Epithelial cell of esophagus (primary cell): ENCODE data around the gene C17orf107.

ENCODE experiments used
- DNase-seq: peaks from one replicate; pipeline ENCODE4 v3.0.0; 2010; ENCODE audit warnings: low read depth
- H3K4me3 ChIP-seq: 2 replicates; pipeline ENCODE4 v1.5.1; 2011; ENCODE audit warnings: mild to moderate bottlenecking, low read length, control low read depth
- CTCF ChIP-seq: IDR thresholded peaks from 2 replicates; pipeline ENCODE4 v1.5.1; 2011; ENCODE audit warnings: low read depth, mild to moderate bottlenecking, low read length, control low read depth, inconsistent platforms; ENCODE audit not compliant: insufficient read depth; ENCODE audit errors: missing control alignments

C17orf107 gene

GRCh38 chr17:4944163-4944553 lies 44.8 kb downstream of the C17orf107 start:
- no peak for DNase-seq
- no peak overlapping the region for H3K4me3 ChIP-seq
- TF ChIP-seq CTCF, result no peak

GRCh38 chr17:4944554-4945175 lies 45.3 kb downstream of the C17orf107 start:
- TF ChIP-seq CTCF, result no peak
- H3K4me3 ChIP-seq, result no peak overlapping the region
- DNase-seq, result no peak

- DNase-seq, result peak; percentile 95
- TF ChIP-seq CTCF, result no peak
- H3K4me3 ChIP-seq, result peak overlapping the region; percentile 9
Measured at GRCh38 chr17:4945176-4945943, 46.0 kb downstream of the C17orf107 start.

GRCh38 chr17:4945944-4946280 lies 46.6 kb downstream of the C17orf107 start:
- no peak for DNase-seq
- no peak for TF ChIP-seq CTCF
- peak overlapping the region; percentile 77 for H3K4me3 ChIP-seq

- H3K4me3 ChIP-seq, result peak overlapping the region; percentile 77
- no peak for DNase-seq
- no peak for TF ChIP-seq CTCF
Measured at GRCh38 chr17:4946312-4946976, 47.1 kb downstream of the C17orf107 start.

- TF ChIP-seq CTCF, result no peak
- DNase-seq, result no peak
- H3K4me3 ChIP-seq, result peak overlapping the region; percentile 77
Measured at GRCh38 chr17:4947010-4947410, 47.7 kb downstream of the C17orf107 start.
